Neural progenitor cell (in vitro differentiated cells): ENCODE measurements around the gene KIAA0232. TPM values are rescaled to one million over a fixed set of nuclear protein-coding genes. Genes with fewer than 3 reads are reported as not detected.
"Not testable (repeated sequence)": the region's sequence is repeated elsewhere in the genome, so short reads cannot be mapped to it uniquely, and the experiment has no call there.

Source experiments
- DNase-seq: peaks from one replicate; pipeline ENCODE4 v3.0.0-alpha.2; 2016; ENCODE audit warnings: low spot score
- H2AFZ ChIP-seq: fragments of 200-600 bp; sonication (generic); replicated peaks from 2 replicates; pipeline ENCODE4 v1.6.1; 2016; ENCODE audit warnings: antibody characterized with exemption
- H3F3A ChIP-seq: fragments of 200-600 bp; sonication (generic); 2 replicates; pipeline ENCODE4 v1.6.1; 2016; ENCODE audit warnings: antibody characterized with exemption, low read depth
- H3K27ac ChIP-seq: fragments of 200-600 bp; sonication (generic); 2 replicates; pipeline ENCODE4 v1.5.1; 2016; ENCODE audit warnings: mild to moderate bottlenecking
- H3K27me3 ChIP-seq: fragments of 200-600 bp; sonication (generic); 2 replicates; pipeline ENCODE4 v1.6.1; 2016; ENCODE audit warnings: mild to moderate bottlenecking, moderate library complexity
- H3K36me3 ChIP-seq: fragments of 200-600 bp; sonication (generic); 2 replicates; pipeline ENCODE4 v1.5.1; 2016
- H3K4me1 ChIP-seq: fragments of 200-600 bp; sonication (generic); 2 replicates; pipeline ENCODE4 v1.6.1; 2016; ENCODE audit warnings: mixed run types
- H3K4me2 ChIP-seq: fragments of 200-600 bp; sonication (generic); 2 replicates; pipeline ENCODE4 v1.6.1; 2016
- H3K4me3 ChIP-seq: fragments of 200-600 bp; sonication (generic); 2 replicates; pipeline ENCODE4 v1.5.1; 2016
- H3K79me2 ChIP-seq: fragments of 200-600 bp; sonication (generic); 2 replicates; pipeline ENCODE4 v1.6.1; 2016; ENCODE audit warnings: low read depth
- H3K9ac ChIP-seq: fragments of 200-600 bp; sonication (generic); 2 replicates; pipeline ENCODE4 v1.6.1; 2016
- H3K9me3 ChIP-seq: fragments of 200-600 bp; sonication (generic); 2 replicates; pipeline ENCODE4 v1.5.1; 2016; ENCODE audit warnings: low read depth
- H4K20me1 ChIP-seq: fragments of 200-600 bp; sonication (generic); 2 replicates; pipeline ENCODE4 v1.6.1; 2016; ENCODE audit warnings: low read depth
- H3K27ac Mint-ChIP-seq: 3 replicates; pipeline ENCODE4 v1.8.0; 2021; ENCODE audit warnings: mixed read lengths
- H3K27me3 Mint-ChIP-seq: 2 replicates; pipeline ENCODE4 v1.8.0; 2022; ENCODE audit warnings: low read depth, mild to moderate bottlenecking, inconsistent platforms, moderate library complexity, mixed read lengths; ENCODE audit not compliant: insufficient read depth
- H3K36me3 Mint-ChIP-seq: 3 replicates; pipeline ENCODE4 v1.8.0; 2021; ENCODE audit warnings: mixed read lengths
- H3K4me1 Mint-ChIP-seq: 3 replicates; pipeline ENCODE4 v1.8.0; 2021; ENCODE audit warnings: mixed read lengths
- H3K4me3 Mint-ChIP-seq: 3 replicates; pipeline ENCODE4 v1.8.0; 2021; ENCODE audit warnings: mild to moderate bottlenecking, moderate library complexity, mixed read lengths
- H3K9me3 Mint-ChIP-seq: 3 replicates; pipeline ENCODE4 v1.8.0; 2020; ENCODE audit warnings: mixed read lengths
- EZH2 ChIP-seq: fragments of 200-600 bp; sonication (generic); IDR thresholded peaks from 2 replicates; pipeline ENCODE4 v1.6.1; 2017; ENCODE audit warnings: antibody characterized with exemption, mild to moderate bottlenecking, moderate library complexity
- EZH2phosphoT487 ChIP-seq: fragments of 200-600 bp; sonication (generic); IDR thresholded peaks from 2 replicates; pipeline ENCODE4 v1.6.1; 2017; ENCODE audit warnings: antibody characterized with exemption
- total RNA-seq: library from RNA; depleted of rRNA; stranded (reverse); fragments of >200 nt; gene quantifications from 2 replicates; pipeline ENCODE4 v1.2.3, GENCODE V29; 2015; ENCODE audit warnings: low replicate concordance
- TF ChIP-seq, protein P1 (sequence below): fragments of 200-600 bp; sonication (generic); IDR thresholded peaks from 2 replicates; pipeline ENCODE4 v1.5.1; 2017; ENCODE audit warnings: antibody characterized with exemption, mild to moderate bottlenecking

KIAA0232 gene
- total RNA-seq, 1 donor from 2014 or later = 42.9 TPM

DNA sequence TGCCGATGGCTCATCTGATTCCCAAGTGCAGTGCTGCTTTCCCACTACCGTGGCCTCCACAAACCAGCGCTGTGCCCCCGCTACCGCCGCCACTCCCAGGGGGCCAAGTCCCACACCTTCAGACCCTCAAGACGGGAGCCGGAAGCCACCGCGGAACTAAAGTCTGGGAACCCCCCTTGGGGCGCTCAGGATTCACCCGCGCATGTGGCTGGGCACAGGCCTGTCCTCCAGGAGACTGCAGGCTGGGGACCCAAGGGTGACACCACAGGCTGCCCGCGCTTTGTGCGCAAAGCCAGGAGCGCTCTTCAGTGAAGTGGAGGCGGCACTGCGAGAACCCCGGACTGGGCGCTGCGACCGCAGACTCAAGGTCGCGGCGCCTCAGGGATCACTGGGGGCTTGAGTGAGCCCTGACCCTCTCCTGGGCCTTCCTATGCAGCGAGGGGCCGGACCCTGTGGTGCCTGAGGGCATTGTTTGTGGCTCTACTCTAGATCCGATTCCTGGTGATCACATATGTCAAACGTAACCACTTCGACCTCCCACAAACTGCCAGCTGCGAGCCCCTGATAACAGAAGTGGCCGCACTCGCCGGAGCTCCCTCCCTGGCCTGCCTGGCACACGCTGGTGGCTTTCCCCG is 106.7 kb downstream of the KIAA0232 start:
- H3K4me3 ChIP-seq = no peak overlapping the region
- no peaks in the 10 kb centered on the region for H3K79me2 ChIP-seq
- TF ChIP-seq EZH2 = no peak
- peaks cover 11% of the 10 kb centered on the region for H3K36me3 Mint-ChIP-seq
- H3K27me3 ChIP-seq = no peaks in the 10 kb centered on the region
- H3K4me3 Mint-ChIP-seq = no peak overlapping the region
- peaks cover 4% of the 10 kb centered on the region for H4K20me1 ChIP-seq
- DNase-seq = no peak
- peaks cover 2% of the 10 kb centered on the region for H3K27me3 Mint-ChIP-seq
- H3K9me3 Mint-ChIP-seq = peaks cover 10% of the 10 kb centered on the region
- no peaks in the 10 kb centered on the region for H3K9me3 ChIP-seq
- H2AFZ ChIP-seq = no peak overlapping the region
- H3K27ac Mint-ChIP-seq = no peak overlapping the region
- no peak overlapping the region for H3K9ac ChIP-seq
- peaks cover 28% of the 10 kb centered on the region for H3K4me1 Mint-ChIP-seq
- no peak overlapping the region for H3K4me2 ChIP-seq
- no peak overlapping the region for H3K27ac ChIP-seq
- H3F3A ChIP-seq = peaks cover 8% of the 10 kb centered on the region
- peaks cover 18% of the 10 kb centered on the region for H3K4me1 ChIP-seq
- H3K36me3 ChIP-seq = no peaks in the 10 kb centered on the region

DNA sequence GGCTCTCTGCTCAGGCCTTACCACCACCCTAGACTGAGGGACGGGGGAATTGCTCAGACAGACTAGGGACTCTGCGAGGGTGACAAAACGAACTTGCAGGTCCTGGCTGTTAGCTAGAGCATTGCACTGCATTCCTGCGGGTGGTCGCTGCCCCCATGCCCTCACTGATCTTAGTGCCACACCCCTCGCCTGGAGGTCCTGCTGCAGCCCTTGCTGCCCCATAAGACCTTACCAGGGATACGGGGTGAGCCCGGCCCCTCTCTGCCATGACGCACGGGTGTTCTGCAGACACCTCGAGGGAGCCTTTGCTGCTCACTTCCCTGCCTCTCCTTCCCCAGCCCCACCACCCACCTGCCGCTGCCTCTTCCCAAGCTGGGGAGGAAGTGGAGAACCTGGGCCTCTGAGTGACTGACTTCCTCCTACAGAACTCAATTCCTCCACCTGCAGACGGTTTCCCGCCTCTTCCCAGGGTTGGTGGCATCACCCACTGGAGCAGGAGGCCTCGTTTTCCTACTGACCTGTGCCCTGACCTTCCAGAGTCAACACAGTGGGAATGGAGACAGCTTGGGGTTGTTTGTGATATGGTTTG is 107.3 kb downstream of the KIAA0232 start:
- H3K9ac ChIP-seq = no peak overlapping the region
- no peak overlapping the region for H3K4me3 Mint-ChIP-seq
- no peaks in the 10 kb centered on the region for H3K9me3 ChIP-seq
- no peak overlapping the region for H2AFZ ChIP-seq
- H3K36me3 Mint-ChIP-seq = peaks cover 9% of the 10 kb centered on the region
- H3K27ac ChIP-seq = no peak overlapping the region
- no peak overlapping the region for H3K27ac Mint-ChIP-seq
- H4K20me1 ChIP-seq = peaks cover 4% of the 10 kb centered on the region
- H3K4me1 Mint-ChIP-seq = peaks cover 26% of the 10 kb centered on the region
- H3K27me3 Mint-ChIP-seq = peaks cover 2% of the 10 kb centered on the region
- DNase-seq = no peak
- no peak overlapping the region for H3K4me3 ChIP-seq
- peaks cover 2% of the 10 kb centered on the region for H3F3A ChIP-seq
- no peaks in the 10 kb centered on the region for H3K27me3 ChIP-seq
- peaks cover 11% of the 10 kb centered on the region for H3K4me1 ChIP-seq
- TF ChIP-seq, protein P1, sequence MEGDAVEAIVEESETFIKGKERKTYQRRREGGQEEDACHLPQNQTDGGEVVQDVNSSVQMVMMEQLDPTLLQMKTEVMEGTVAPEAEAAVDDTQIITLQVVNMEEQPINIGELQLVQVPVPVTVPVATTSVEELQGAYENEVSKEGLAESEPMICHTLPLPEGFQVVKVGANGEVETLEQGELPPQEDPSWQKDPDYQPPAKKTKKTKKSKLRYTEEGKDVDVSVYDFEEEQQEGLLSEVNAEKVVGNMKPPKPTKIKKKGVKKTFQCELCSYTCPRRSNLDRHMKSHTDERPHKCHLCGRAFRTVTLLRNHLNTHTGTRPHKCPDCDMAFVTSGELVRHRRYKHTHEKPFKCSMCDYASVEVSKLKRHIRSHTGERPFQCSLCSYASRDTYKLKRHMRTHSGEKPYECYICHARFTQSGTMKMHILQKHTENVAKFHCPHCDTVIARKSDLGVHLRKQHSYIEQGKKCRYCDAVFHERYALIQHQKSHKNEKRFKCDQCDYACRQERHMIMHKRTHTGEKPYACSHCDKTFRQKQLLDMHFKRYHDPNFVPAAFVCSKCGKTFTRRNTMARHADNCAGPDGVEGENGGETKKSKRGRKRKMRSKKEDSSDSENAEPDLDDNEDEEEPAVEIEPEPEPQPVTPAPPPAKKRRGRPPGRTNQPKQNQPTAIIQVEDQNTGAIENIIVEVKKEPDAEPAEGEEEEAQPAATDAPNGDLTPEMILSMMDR = no peak
- TF ChIP-seq EZH2 (no peak), EZH2phosphoT487 (no peak)
- peaks cover 10% of the 10 kb centered on the region for H3K9me3 Mint-ChIP-seq
- no peaks in the 10 kb centered on the region for H3K79me2 ChIP-seq
- no peak overlapping the region for H3K4me2 ChIP-seq
- no peaks in the 10 kb centered on the region for H3K36me3 ChIP-seq

DNA sequence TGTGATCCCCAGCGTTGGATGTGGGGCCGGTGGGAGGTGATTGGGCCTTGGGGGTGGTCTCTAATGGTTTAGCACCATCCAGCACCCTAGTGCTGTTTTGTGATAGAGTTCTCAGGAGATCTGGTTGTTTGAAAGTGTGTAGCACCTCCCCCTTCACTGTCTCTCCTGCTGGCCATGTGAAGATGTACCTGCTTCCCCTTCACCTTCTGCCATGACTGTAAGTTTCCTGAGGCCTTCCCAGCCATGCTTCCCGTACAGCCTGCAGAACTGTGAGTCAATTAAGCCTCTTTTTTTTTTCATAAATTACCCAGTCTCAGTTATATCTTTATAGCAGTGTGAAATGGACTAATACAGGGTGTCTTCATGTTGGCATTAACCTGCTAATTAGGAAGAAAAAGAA is 107.8 kb downstream of the KIAA0232 start:
- H3K4me2 ChIP-seq = no peak overlapping the region

DNA sequence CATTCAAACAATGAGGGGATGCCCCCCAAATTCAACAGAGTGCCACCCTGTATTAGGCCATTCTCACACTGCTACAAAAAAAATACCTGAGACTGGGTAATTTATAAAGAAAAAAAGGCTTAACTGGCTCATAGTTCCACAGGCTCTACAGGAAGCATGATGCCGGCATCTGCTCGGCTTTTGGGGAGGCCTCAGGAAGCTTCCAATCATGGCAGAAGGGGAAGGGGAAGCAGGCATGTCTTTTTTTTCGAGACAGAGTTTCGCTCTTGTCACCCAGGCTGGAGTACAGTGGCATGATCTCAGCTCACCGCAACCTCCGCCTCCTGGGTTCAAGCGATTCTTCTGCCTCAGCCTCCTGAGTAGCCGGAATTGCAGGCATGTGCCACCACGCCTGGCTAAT is 108.4 kb downstream of the KIAA0232 start:
- not testable (repeated sequence) for H3K79me2 ChIP-seq, H3K36me3 ChIP-seq, H3K4me3 ChIP-seq, H3K4me1 ChIP-seq, H2AFZ ChIP-seq, DNase-seq, H3K9ac ChIP-seq, H3K27ac Mint-ChIP-seq, H3K9me3 ChIP-seq, H3K27me3 ChIP-seq, H3F3A ChIP-seq, H3K4me3 Mint-ChIP-seq, H3K4me2 ChIP-seq, H3K27me3 Mint-ChIP-seq, H3K27ac ChIP-seq, H4K20me1 ChIP-seq, H3K36me3 Mint-ChIP-seq
- Mint-ChIP-seq H3K4me1 (peaks cover 30% of the 10 kb centered on the region), H3K9me3 (peaks cover 10% of the 10 kb centered on the region)

More for the DNA sequence above, 107.8 kb downstream of the KIAA0232 start:
- H3K36me3 ChIP-seq = no peaks in the 10 kb centered on the region
- H3K27ac Mint-ChIP-seq = peak overlapping the region; percentile 37
- TF ChIP-seq EZH2 (no peak), EZH2phosphoT487 (no peak)
- TF ChIP-seq, protein P1 = no peak
- H3K36me3 Mint-ChIP-seq = peaks cover 9% of the 10 kb centered on the region
- peaks cover 10% of the 10 kb centered on the region for H3K9me3 Mint-ChIP-seq
- H3K4me1 Mint-ChIP-seq = peaks cover 26% of the 10 kb centered on the region
- no peaks in the 10 kb centered on the region for H3K9me3 ChIP-seq
- peaks cover 2% of the 10 kb centered on the region for H3K27me3 Mint-ChIP-seq
- no peak overlapping the region for H2AFZ ChIP-seq
- H3K9ac ChIP-seq = no peak overlapping the region
- H4K20me1 ChIP-seq = peaks cover 4% of the 10 kb centered on the region
- H3K4me3 ChIP-seq = no peak overlapping the region
- no peaks in the 10 kb centered on the region for H3K79me2 ChIP-seq
- H3K4me3 Mint-ChIP-seq = peak overlapping the region; percentile 69
- no peaks in the 10 kb centered on the region for H3K27me3 ChIP-seq
- no peak for DNase-seq
- no peak overlapping the region for H3K27ac ChIP-seq
- no peaks in the 10 kb centered on the region for H3F3A ChIP-seq
- H3K4me1 ChIP-seq = peaks cover 9% of the 10 kb centered on the region
